Measurements from ENCODE around the gene PLK3.

- TF ChIP-seq CTCF (IDR thresholded peaks at IDR 0.05), result no peak
- TF ChIP-seq EP300 (IDR thresholded peaks at IDR 0.05; ENCODE audit: low read depth), result no peak
Observed at GRCh38 chr1:44810101-44810761, 10.1 kb downstream of the PLK3 start.

Measured in transverse colon (tissue), 3 donors.